HepG2 (cell line): Measurements from ENCODE around the gene PON1. TPM values are rescaled to one million over a fixed set of nuclear protein-coding genes. Genes with fewer than 3 reads are reported as not detected.

Source experiments
- ATAC-seq: fragments of 200-7000 bp; cut with Tn5 transposase; 3 replicates; pipeline ENCODE4 v1.9.1; 2020; ENCODE audit warnings: mild to moderate bottlenecking, moderate library complexity
- BruUV-seq: library from RNA; stranded (reverse); fragments of 400-500 nt; replicated peaks from 2 replicates; lab custom pipeline; 2021; lab: Mats Ljungman, UMichigan
- CTCF ChIA-PET: fragments of 300-600 bp; formaldehyde crosslinking; extraction: SDS; loops from one replicate; lab custom pipeline; 2021; ENCODE audit warnings: low total read pairs, inconsistent platforms, low intra/inter-chr PET ratio; lab: Yijun Ruan, JAX
- POLR2A ChIA-PET: fragments of 350-600 bp; sonication (Branson Sonifier 250); formaldehyde crosslinking; loops from one replicate; lab custom pipeline; 2020; ENCODE audit warnings: antibody characterized with exemption, inconsistent platforms; lab: Yijun Ruan, JAX
- DNase-seq: peaks from one replicate; pipeline ENCODE4 v3.0.0-alpha.2; 2015; ENCODE audit warnings: low spot score
- FAIRE-seq: peaks from 3 replicates; lab custom pipeline; 2011; peaks lifted over from hg19 to GRCh38; lab: Jason Lieb, UNC
- H2AFZ ChIP-seq: one replicate; pipeline ENCODE4 v1.6.1; 2011; ENCODE audit warnings: low read length, inconsistent platforms
- H3K27ac ChIP-seq: fragments of 300-600 bp; 3 replicates; pipeline ENCODE4 v1.8.0; 2011; ENCODE audit warnings: mixed run types, mild to moderate bottlenecking, mixed read lengths, low read length, inconsistent platforms; ENCODE audit not compliant: insufficient read depth; ENCODE audit errors: extremely low read length
- H3K27me3 ChIP-seq, 2 experiments: fragments of 200-600 bp in 1 of 2; 2 replicates in 1 of 2; 3 replicates in 1 of 2; pipeline versions ENCODE4 v1.6.0 to v1.8.0; 2011; ENCODE audit warnings: low read length in 2 of 2, mild to moderate bottlenecking in 2 of 2, moderate library complexity in 2 of 2, inconsistent platforms in 1 of 2; ENCODE audit not compliant: insufficient read depth in 2 of 2, control insufficient read depth in 1 of 2
- H3K36me3 ChIP-seq, 2 experiments: fragments of 200-600 bp in 1 of 2; replicated peaks in 1 of 2; 2 replicates in 1 of 2; 3 replicates in 1 of 2; pipeline versions ENCODE4 v1.5.1 to v1.8.0; 2011; ENCODE audit warnings: low read length in 2 of 2, inconsistent platforms in 1 of 2; ENCODE audit not compliant: insufficient read depth in 2 of 2, control insufficient read depth in 1 of 2
- H3K4me1 ChIP-seq: 2 replicates; pipeline ENCODE4 v1.5.1; 2012; ENCODE audit warnings: low read length, inconsistent platforms; ENCODE audit not compliant: insufficient read depth
- H3K4me2 ChIP-seq: 2 replicates; pipeline ENCODE4 v1.6.0; 2011; ENCODE audit warnings: low read depth, low read length, inconsistent platforms
- H3K4me3 ChIP-seq, 3 experiments: fragments of 200-600 bp in 1 of 3; sonication (generic), shearing (Covaris generic) in 1 of 3; replicated peaks in 1 of 3; 2 replicates each; pipeline ENCODE4 v1.5.1; 2011 to 2016; ENCODE audit warnings: low read length in 3 of 3, inconsistent platforms in 2 of 3, low read depth in 2 of 3, mild to moderate bottlenecking in 2 of 3, control low read depth in 1 of 3, mixed read lengths in 1 of 3; ENCODE audit not compliant: insufficient read depth in 1 of 3
- H3K79me2 ChIP-seq: one replicate; pipeline ENCODE4 v1.6.1; 2011; ENCODE audit warnings: low read length, inconsistent platforms; ENCODE audit not compliant: insufficient read depth
- H3K9ac ChIP-seq: 2 replicates; pipeline ENCODE4 v1.6.0; 2011; ENCODE audit warnings: mild to moderate bottlenecking, low read depth, low read length, inconsistent platforms; ENCODE audit not compliant: insufficient read depth
- H3K9me3 ChIP-seq: 2 replicates; pipeline ENCODE4 v1.5.1; 2012; ENCODE audit warnings: mild to moderate bottlenecking, low read length
- H4K20me1 ChIP-seq: 2 replicates; pipeline ENCODE4 v1.6.0; 2011; ENCODE audit warnings: inconsistent platforms, mild to moderate bottlenecking, low read length, moderate library complexity; ENCODE audit not compliant: insufficient read depth
- HOXA9 ChIP-seq: sonication (generic); formaldehyde crosslinking; IDR thresholded peaks from 2 replicates; pipeline ENCODE4 v1.8.1; 2022; ENCODE audit warnings: missing genetic modification reagents, mild to moderate bottlenecking, moderate library complexity, borderline replicate concordance
- MEF2D ChIP-seq: sonication (generic); formaldehyde crosslinking; IDR thresholded peaks from 2 replicates; pipeline ENCODE4 v1.5.1; 2020; ENCODE audit warnings: mild to moderate bottlenecking, missing genetic modification reagents
- MXI1 ChIP-seq: IDR thresholded peaks from 3 replicates; pipeline ENCODE4 v1.6.1; 2012; ENCODE audit warnings: low read depth, low read length, inconsistent platforms, borderline replicate concordance
- RNF219 ChIP-seq: sonication (generic); formaldehyde crosslinking; IDR thresholded peaks from 2 replicates; pipeline ENCODE4 v1.5.0; 2020; ENCODE audit warnings: mild to moderate bottlenecking, missing genetic modification reagents
- SP4 ChIP-seq: sonication (generic); formaldehyde crosslinking; IDR thresholded peaks from 2 replicates; pipeline ENCODE4 v1.8.1; 2023; ENCODE audit warnings: mild to moderate bottlenecking, missing genetic modification reagents
- ZBTB7B ChIP-seq: sonication (generic); formaldehyde crosslinking; IDR thresholded peaks from 2 replicates; pipeline ENCODE4 v1.4.0; 2020; ENCODE audit warnings: missing genetic modification reagents
- ZNF121 ChIP-seq: sonication (generic); formaldehyde crosslinking; IDR thresholded peaks from 2 replicates; pipeline ENCODE4 v1.5.0; 2020; ENCODE audit warnings: mild to moderate bottlenecking, missing genetic modification reagents
- ZNF124 ChIP-seq: sonication (generic); formaldehyde crosslinking; IDR thresholded peaks from 2 replicates; pipeline ENCODE4 v1.4.0; 2020; ENCODE audit warnings: missing genetic modification reagents
- ZNF232 ChIP-seq: sonication (generic); formaldehyde crosslinking; IDR thresholded peaks from 2 replicates; pipeline ENCODE4 v1.4.0; 2020; ENCODE audit warnings: missing genetic modification reagents, borderline replicate concordance
- in situ Hi-C: cut with HindIII; loops from 2 replicates; pipeline ENCODE4 v1.10.0; 2017; ENCODE audit warnings: low pct_unique_long_range_greater_than_20kb; ENCODE audit not compliant: extremely low pct_ligation_motif_present
- intact Hi-C: fragments of 100-400 bp; cut with micrococcal nuclease; formaldehyde crosslinking; loops from one replicate; pipeline ENCODE4 v1.10.0; 2022; ENCODE audit not compliant: unreplicated experiment
- polyA plus RNA-seq, 8 experiments: library from polyadenylated mRNA; depleted of rRNA in 3 of 8; stranded (reverse) in 7 of 8; unstranded in 1 of 8; fragments of >200 nt; fragmentation: Illumina TruSeq in 4 of 8; extraction: Trizol in 4 of 8; gene quantifications; 2 replicates each; pipeline versions ENCODE4 v1.2.1 to v1.2.3, GENCODE V29; 2011 to 2016; ENCODE audit warnings: low read depth in 4 of 8, missing spikeins in 1 of 8, mixed read lengths in 1 of 8; ENCODE audit not compliant: insufficient read depth in 1 of 8
- total RNA-seq, 5 experiments: library from RNA; depleted of rRNA; stranded (reverse); fragments of >200 nt; fragmentation: Illumina TruSeq; extraction: Trizol; gene quantifications; 2 replicates each; pipeline ENCODE4 v1.2.3, GENCODE V29; 2016; ENCODE audit warnings: low read depth in 1 of 5

PON1 gene
- total and polyA plus RNA-seq, 2 of the 13 experiments (the other 11 are each of a cell fraction or from before 2014, with no cell fraction given): 0.27 to 0.57 TPM

GRCh38 chr7:95334447-95334846, 10.1 kb upstream of the PON1 start:
- H2AFZ ChIP-seq: no peak overlapping the region
- BruUV-seq: no TSS peak
- H3K27ac ChIP-seq: no peak overlapping the region
- H3K4me2 ChIP-seq: no peak overlapping the region
- no peaks in the 10 kb centered on the region for H4K20me1 ChIP-seq
- ChIA-PET POLR2A (no interaction called here), CTCF (no interaction called here)
- H3K36me3 ChIP-seq: no peaks in the 10 kb centered on the region
- H3K27me3 ChIP-seq: no peaks in the 10 kb centered on the region
- in situ Hi-C loops: loop anchor here (25.0 kb wide), 1 partner anchor 353 kb away; no protein-coding TSS in a partner anchor
- DNase-seq: no peak
- H3K9ac ChIP-seq: no peak overlapping the region
- intact Hi-C loops: no loop called here
- no peak for TF ChIP-seq MEF2D (CRISPR knock-in tag)
- no peak for TF ChIP-seq SP4 (CRISPR knock-in tag)
- TF ChIP-seq ZBTB7B (CRISPR knock-in tag): no peak
- TF ChIP-seq ZNF121 (CRISPR knock-in tag): no peak
- TF ChIP-seq RNF219 (CRISPR knock-in tag): no peak
- no peak for TF ChIP-seq ZNF232 (CRISPR knock-in tag)
- no peak for TF ChIP-seq MXI1
- no peak for TF ChIP-seq HOXA9 (CRISPR knock-in tag)
- no peak for TF ChIP-seq ZNF124 (CRISPR knock-in tag)
- TF ChIP-seq, all 625 proteins: peak for 0
- ATAC-seq (no peak), FAIRE-seq (no peak)
- H3K4me1 ChIP-seq: 0 out of 2 replicates have a peak, but pooled peaks cover 6% of the 10 kb centered on the region
- no peak overlapping the region for H3K4me3 ChIP-seq
- no peaks in the 10 kb centered on the region for H3K79me2 ChIP-seq
- no peaks in the 10 kb centered on the region for H3K9me3 ChIP-seq
